Natural killer cell (primary cell): Measurements from ENCODE around the gene C3. TPM values are rescaled to one million over a fixed set of nuclear protein-coding genes. Genes with fewer than 3 reads are reported as not detected.
A peak's percentile ranks its signal among the peaks of the same experiment; 100 is the strongest.

ENCODE experiments used
- ATAC-seq, 3 donors: fragments of 150-1000 bp in 2 of 3; fragments of 200-7000 bp in 1 of 3; cut with Tn5 transposase; 1 replicate in 1 of 3; 2 replicates in 2 of 3; pipeline ENCODE4 v1.10.0; 2021; ENCODE audit warnings: mild to moderate bottlenecking in 2 of 3, moderate library complexity in 2 of 3
- DNase-seq, 2 donors: peaks; one replicate each; pipeline versions ENCODE4 v3.0.0 to v3.0.0-alpha.2; 2013 to 2021; ENCODE audit warnings: mixed read lengths in 1 of 2
- H3K27ac ChIP-seq: one replicate; pipeline ENCODE4 v1.5.1; 2013; ENCODE audit warnings: mild to moderate bottlenecking, low read length
- H3K27me3 ChIP-seq: one replicate; pipeline ENCODE4 v1.6.1; 2013; ENCODE audit warnings: low read length; ENCODE audit not compliant: control insufficient read depth, insufficient read depth
- H3K36me3 ChIP-seq: one replicate; pipeline ENCODE4 v1.6.1; 2013; ENCODE audit warnings: low read length; ENCODE audit not compliant: control insufficient read depth, insufficient read depth
- H3K4me1 ChIP-seq: one replicate; pipeline ENCODE4 v1.6.1; 2013; ENCODE audit warnings: low read length; ENCODE audit not compliant: control insufficient read depth, insufficient read depth
- H3K4me3 ChIP-seq: one replicate; pipeline ENCODE4 v1.5.1; 2013; ENCODE audit warnings: low read length
- H3K9me3 ChIP-seq: one replicate; pipeline ENCODE4 v1.6.1; 2013; ENCODE audit warnings: low read length; ENCODE audit not compliant: control insufficient read depth, insufficient read depth
- H3K27ac Mint-ChIP-seq, 2 donors: one replicate each; pipeline ENCODE4 v1.8.0; 2022; ENCODE audit warnings: mild to moderate bottlenecking in 2 of 2, mixed read lengths in 2 of 2, moderate library complexity in 1 of 2
- H3K27me3 Mint-ChIP-seq, 2 donors: one replicate each; pipeline ENCODE4 v1.8.0; 2022; ENCODE audit warnings: low read depth in 2 of 2, mixed read lengths in 2 of 2
- H3K36me3 Mint-ChIP-seq: one replicate; pipeline ENCODE4 v1.8.0; 2022; ENCODE audit warnings: mixed read lengths
- H3K4me1 Mint-ChIP-seq, 2 donors: one replicate each; pipeline ENCODE4 v1.8.0; 2022; ENCODE audit warnings: mixed read lengths in 2 of 2
- H3K4me3 Mint-ChIP-seq: one replicate; pipeline ENCODE4 v1.8.0; 2022; ENCODE audit warnings: mild to moderate bottlenecking, moderate library complexity, mixed read lengths
- H3K9me3 Mint-ChIP-seq, 2 donors: one replicate each; pipeline ENCODE4 v1.8.0; 2022; ENCODE audit warnings: mixed read lengths in 2 of 2
- WGBS: methylation state at CpG from one replicate; pipeline ENCODE4 v1.1.7; 2013; ENCODE audit warnings: missing lambda C conversion rate; ENCODE audit not compliant: insufficient coverage; 5-methylcytosine and 5-hydroxymethylcytosine counted together
- intact Hi-C: fragments of 100-400 bp; cut with micrococcal nuclease; formaldehyde crosslinking; loops from one replicate; pipeline ENCODE4 v1.14.2; 2022
- total RNA-seq, 4 donors: library from RNA; stranded (reverse); fragments of 120-200 nt in 1 of 4; gene quantifications; one replicate each; pipeline versions ENCODE4 v1.2.3 to v1.2.4, GENCODE V29; 2013 to 2022
- TF ChIP-seq, protein P1 (sequence below): fragments of 200-600 bp; IDR thresholded peaks from one replicate; pipeline ENCODE4 v1.8.0; 2022; ENCODE audit warnings: antibody characterized with exemption

Gene C3
- total RNA-seq, 3 donors from 2014 or later (not counting 1 experiment from before 2014, with no cell fraction given) = 0.38 to 5.5 TPM; not detected in 1

DNA sequence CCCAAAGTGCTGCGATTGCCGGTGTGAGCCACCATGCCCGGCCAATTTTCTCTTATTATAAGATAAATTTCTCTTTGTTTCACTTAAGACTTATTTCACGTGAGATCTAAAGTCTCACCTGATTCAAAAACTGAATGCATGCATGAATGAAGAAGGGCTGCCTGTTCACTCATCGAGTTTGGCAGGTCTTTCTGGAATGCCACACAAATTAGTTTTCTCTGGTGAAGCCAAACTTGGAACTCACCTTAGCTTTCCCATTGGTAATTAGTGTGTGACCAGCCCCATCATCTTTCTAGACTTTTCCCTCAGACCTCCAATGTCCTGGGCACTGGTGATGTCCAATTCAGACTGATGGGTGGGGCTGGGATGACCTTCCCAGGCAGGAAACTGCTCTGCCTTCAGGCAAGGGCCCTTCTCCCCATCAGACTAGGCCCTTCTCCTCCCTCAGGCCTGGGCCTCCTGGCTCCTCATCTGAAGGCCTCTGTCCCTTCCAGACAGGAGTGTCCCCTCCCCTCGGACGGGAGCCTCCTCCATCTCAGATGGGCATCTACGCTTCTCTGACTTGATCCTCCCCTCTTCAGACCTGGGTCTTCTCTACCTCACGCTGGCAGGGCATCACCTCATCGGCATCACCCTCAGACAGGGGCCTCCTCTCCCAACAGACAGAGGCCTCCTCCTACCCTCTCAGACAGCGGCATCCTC lies 14.4 kb downstream of the C3 start:
- ATAC-seq (no peak), DNase-seq (no peak)
- Histone ChIP-seq H3K4me3 (no peak overlapping the region), H3K27ac (no peak overlapping the region), H3K27me3 (peaks cover 3% of the 10 kb centered on the region), H3K9me3 (no peaks in the 10 kb centered on the region), H3K36me3 (no peaks in the 10 kb centered on the region), H3K4me1 (peaks cover 8% of the 10 kb centered on the region)
- Mint-ChIP-seq H3K36me3 (no peaks in the 10 kb centered on the region), H3K9me3 (no peaks in the 10 kb centered on the region), H3K4me3 (no peak overlapping the region), H3K27ac (peak overlapping the region in 1 of 2 donors; percentile 27), H3K4me1 (peaks cover 2 to 17% of the 10 kb centered on the region in 2 donors), H3K27me3 (peaks cover 20 to 23% of the 10 kb centered on the region in 2 donors)
- 91% methylated on average over 11 of the region's 11 CpGs for WGBS
- intact Hi-C loops = no loop called here
- TF ChIP-seq, protein P1, sequence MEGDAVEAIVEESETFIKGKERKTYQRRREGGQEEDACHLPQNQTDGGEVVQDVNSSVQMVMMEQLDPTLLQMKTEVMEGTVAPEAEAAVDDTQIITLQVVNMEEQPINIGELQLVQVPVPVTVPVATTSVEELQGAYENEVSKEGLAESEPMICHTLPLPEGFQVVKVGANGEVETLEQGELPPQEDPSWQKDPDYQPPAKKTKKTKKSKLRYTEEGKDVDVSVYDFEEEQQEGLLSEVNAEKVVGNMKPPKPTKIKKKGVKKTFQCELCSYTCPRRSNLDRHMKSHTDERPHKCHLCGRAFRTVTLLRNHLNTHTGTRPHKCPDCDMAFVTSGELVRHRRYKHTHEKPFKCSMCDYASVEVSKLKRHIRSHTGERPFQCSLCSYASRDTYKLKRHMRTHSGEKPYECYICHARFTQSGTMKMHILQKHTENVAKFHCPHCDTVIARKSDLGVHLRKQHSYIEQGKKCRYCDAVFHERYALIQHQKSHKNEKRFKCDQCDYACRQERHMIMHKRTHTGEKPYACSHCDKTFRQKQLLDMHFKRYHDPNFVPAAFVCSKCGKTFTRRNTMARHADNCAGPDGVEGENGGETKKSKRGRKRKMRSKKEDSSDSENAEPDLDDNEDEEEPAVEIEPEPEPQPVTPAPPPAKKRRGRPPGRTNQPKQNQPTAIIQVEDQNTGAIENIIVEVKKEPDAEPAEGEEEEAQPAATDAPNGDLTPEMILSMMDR = no peak

DNA sequence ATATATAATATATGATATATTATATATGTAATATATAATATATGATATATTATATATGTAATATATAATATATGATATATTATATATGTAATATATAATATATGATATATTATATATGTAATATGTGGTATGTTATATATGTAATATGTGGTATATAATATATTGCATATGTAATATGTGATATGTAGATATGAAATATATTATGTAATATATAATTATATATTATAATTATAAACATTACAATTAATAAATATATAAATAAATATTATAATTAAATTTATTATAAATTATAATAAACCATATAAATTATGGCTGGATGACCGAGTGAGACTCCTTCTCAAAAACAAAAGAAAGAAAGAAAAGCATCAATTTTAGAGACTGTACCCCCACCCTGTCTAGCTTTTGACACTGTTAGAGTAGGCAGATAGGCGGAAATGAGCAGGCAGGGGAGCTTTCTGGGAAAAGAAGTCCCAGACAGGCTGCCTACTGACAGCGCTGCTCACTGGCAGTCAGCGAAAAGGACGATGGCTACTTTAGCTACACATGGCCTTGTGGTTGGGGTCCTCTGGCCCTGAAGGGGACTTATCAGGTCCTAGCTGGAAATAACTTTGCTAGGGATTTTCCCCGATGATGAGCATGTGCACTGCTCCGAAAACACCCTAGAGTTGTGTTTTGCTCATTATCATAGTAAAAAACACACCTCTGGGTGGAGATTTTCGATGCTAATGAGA lies 19.7 kb downstream of the C3 start:
- Mint-ChIP-seq H3K9me3 (no peaks in the 10 kb centered on the region), H3K36me3 (no peaks in the 10 kb centered on the region), H3K4me3 (no peak overlapping the region), H3K4me1 (peaks cover 4 to 6% of the 10 kb centered on the region in 2 donors), H3K27me3 (no peaks in the 10 kb centered on the region), H3K27ac (no peak overlapping the region)
- TF ChIP-seq, protein P1 = no peak
- ATAC-seq (no peak), DNase-seq (no peak)
- WGBS = 93% methylated on average over 7 of the region's 8 CpGs
- H3K27ac ChIP-seq = no peak overlapping the region
- no peaks in the 10 kb centered on the region for H3K27me3 ChIP-seq
- no peak overlapping the region for H3K4me3 ChIP-seq
- no peaks in the 10 kb centered on the region for H3K9me3 ChIP-seq
- intact Hi-C loops = no loop called here
- peaks cover 4% of the 10 kb centered on the region for H3K4me1 ChIP-seq
- no peaks in the 10 kb centered on the region for H3K36me3 ChIP-seq

DNA sequence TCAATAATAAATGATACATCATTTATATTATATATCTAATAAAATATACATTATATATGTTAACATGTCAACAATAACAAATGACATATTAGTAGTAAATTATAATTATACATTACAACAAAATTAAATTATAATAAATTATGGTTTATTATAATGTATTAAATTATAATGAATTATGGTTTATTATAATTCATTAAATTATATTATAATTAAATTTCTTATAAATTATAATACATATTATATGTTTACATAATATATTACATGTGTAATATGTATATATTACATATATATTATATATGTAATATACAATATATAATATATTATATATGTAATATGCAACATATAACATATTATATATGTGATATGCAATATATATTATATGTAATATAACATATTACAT lies 20.5 kb downstream of the C3 start:
- DNase-seq (no peak), ATAC-seq (no peak)
- TF ChIP-seq, protein P1 = no peak
- Histone ChIP-seq H3K4me3 (no peak overlapping the region), H3K27me3 (no peaks in the 10 kb centered on the region), H3K4me1 (peaks cover 4% of the 10 kb centered on the region), H3K9me3 (no peaks in the 10 kb centered on the region), H3K27ac (no peak overlapping the region), H3K36me3 (no peaks in the 10 kb centered on the region)
- Mint-ChIP-seq H3K4me3 (no peak overlapping the region), H3K9me3 (no peaks in the 10 kb centered on the region), H3K36me3 (no peaks in the 10 kb centered on the region), H3K27ac (no peak overlapping the region), H3K27me3 (no peaks in the 10 kb centered on the region), H3K4me1 (peaks cover 4 to 6% of the 10 kb centered on the region in 2 donors)
- intact Hi-C loops = no loop called here
